ENCODE data around the gene CLDN5.

The CLDN5 gene

DNA sequence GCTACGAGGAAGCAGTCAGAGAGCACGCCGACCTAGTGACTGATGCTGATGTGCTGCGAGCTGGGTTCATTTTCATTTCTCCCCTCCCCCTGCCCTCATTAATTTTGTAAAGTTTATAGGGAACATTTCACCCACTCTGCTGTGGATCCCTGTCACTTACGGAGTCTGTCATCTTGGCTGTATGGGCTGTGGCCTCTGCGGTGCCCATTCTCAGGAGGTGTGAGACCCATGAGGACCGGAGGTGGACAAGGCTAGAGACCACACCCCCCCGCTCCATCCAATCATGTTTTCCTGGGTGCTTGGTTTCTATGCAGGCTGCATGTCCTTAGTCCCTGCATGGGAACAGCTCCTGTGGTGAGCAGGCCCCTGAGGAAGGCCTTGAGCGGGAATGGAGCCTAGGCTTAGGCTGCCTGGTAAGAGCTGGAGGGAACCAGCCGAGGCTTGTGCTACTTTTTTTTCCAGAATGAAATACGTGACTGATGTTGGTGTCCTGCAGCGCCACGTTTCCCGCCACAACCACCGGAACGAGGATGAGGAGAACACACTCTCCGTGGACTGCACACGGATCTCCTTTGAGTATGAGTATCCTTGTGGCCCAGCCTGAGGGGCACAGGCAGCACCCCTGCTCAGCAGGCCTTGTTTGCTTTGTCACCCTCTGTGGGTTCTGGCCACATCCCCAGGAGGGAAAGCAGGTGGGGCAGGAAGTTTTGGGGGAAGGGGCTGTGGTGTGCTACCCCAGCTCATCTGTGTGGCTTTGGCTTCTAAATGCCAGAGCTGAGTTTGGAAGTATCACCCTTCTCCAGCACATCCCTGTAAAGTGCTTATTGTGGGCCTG, 19.1 kb downstream of the CLDN5 start:
- no peak for DNase-seq (ENCODE audit: low spot score)

GRCh38 chr22:19503869-19504268, 20.3 kb downstream of the CLDN5 start:
- DNase-seq (ENCODE audit: low spot score) = no peak

- no peak for DNase-seq (ENCODE audit: low spot score)
Observed at GRCh38 chr22:19503367-19503766, 20.8 kb downstream of the CLDN5 start.

GRCh38 chr22:19501897-19502447, 22.2 kb downstream of the CLDN5 start:
- DNase-seq (ENCODE audit: low spot score) = no peak

- no peak for DNase-seq (ENCODE audit: low spot score)
Observed at GRCh38 chr22:19499880-19500242, 24.3 kb downstream of the CLDN5 start.

DNA sequence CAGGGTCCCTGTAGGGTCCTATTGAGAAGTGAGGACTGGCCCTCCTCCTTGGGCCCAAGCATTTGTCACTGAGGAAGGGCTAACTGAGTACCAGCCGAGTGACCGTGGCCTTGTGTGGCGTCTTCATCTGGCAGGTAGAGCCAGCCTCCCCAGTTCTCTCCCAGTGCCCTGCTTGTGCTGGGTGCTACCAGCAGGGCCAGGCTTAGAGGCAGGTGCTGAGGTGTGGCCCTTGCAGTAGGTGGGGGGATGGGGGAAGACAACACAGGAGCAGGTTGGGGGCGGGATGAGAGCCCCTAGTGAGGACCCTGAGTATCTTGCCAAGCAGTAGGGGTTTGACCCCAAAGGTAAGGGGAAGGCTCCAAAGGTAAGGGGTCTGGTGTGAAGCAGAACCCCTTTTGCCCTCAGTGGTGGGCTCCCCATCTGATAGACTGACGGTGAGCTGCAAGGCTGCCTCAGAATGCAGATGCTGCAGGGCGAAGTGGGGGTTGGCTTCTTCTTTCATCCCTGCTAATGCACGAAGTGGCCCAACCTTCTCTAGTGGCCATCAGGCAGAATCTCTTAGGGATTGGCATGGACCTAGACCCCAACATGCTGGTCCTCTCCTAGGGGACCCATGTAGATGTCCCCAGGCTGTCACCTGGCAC, 24.9 kb downstream of the CLDN5 start:
- DNase-seq (ENCODE audit: low spot score) = no peak

- no peak for DNase-seq (ENCODE audit: low spot score)
Observed at GRCh38 chr22:19498866-19499190, 25.4 kb downstream of the CLDN5 start.

DNA sequence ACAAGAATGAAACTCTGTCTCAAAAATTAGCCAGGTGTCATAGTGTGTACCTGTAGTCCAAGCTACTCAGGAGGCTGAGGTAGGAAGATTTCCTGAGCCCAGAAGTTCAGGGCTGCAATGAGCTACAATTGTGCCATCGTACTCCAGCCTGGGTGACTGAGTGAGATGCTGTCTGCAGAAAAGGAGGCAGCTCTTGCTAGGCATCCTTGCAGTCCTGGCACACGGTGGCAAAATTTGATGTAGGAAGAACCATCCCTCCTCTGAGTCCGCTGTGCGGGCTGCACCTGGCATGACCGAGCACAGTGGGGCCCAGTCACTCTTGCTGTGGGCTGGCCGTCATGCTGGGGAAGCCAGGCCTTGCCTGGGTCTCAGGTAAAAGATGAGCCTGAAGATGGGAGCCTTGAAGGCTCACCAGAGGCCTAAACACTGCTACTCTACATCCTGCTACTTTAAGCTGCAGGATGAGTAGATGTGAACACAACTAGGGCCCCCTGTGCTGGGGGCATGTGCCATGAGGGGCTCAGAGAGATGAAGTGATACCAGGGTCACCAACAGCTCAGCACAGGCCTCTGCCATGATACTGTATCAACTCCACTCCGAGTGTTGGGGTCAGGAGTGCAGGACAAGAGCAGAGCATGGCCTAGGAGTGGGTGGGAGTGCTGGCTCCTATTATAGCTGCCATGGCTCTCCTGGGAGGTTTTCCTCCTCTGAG, 25.9 kb downstream of the CLDN5 start:
- no peak for DNase-seq (ENCODE audit: low spot score)

DNA sequence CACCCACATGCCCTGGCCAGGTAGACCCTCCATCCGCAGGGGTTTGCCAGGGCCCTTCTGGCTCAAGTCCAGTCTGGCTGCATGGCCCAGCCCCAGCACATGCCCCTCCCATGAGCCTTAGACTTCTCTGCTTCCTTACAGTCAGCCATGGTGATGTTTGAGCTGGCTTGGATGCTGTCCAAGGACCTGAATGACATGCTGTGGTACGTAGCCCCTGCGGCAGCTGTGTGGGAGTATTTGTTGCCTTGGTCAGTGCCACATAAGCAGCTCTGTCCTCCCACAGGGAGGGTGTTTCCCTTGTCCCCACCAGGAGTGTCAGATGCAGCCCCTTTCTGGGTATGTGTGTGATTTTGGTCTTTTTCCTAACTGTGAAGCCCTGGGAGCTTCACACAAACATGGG, 27.0 kb downstream of the CLDN5 start:
- DNase-seq (ENCODE audit: low spot score) = peak; percentile 84

DNA sequence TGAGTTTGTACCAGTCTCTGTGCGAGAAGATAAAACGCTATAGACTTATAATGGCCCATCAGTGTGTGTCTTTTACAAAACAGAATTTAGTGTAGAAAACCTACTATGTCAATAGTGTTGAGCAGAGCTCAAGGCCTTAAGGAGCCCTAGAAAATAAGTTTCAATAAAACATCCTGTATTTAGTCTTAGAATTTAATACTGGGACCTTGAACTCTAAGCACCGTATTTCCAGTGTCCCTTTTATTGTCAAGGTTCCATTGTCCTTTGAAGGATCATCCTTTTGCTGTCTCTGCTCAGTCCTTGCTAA, 27.9 kb downstream of the CLDN5 start:
- DNase-seq (ENCODE audit: low spot score) = no peak

GRCh38 chr22:19495562-19496323, 28.5 kb downstream of the CLDN5 start:
- no peak for DNase-seq (ENCODE audit: low spot score)

- DNase-seq (ENCODE audit: low spot score) = no peak
Observed at GRCh38 chr22:19494676-19495173, 29.5 kb downstream of the CLDN5 start.

- no peak for DNase-seq (ENCODE audit: low spot score)
Observed at GRCh38 chr22:19494001-19494560, 30.1 kb downstream of the CLDN5 start.

- no peak for DNase-seq (ENCODE audit: low spot score)
Observed at GRCh38 chr22:19492504-19493174, 31.6 kb downstream of the CLDN5 start.

GRCh38 chr22:19490628-19491230, 33.5 kb downstream of the CLDN5 start:
- no peak for DNase-seq (ENCODE audit: low spot score)

DNA sequence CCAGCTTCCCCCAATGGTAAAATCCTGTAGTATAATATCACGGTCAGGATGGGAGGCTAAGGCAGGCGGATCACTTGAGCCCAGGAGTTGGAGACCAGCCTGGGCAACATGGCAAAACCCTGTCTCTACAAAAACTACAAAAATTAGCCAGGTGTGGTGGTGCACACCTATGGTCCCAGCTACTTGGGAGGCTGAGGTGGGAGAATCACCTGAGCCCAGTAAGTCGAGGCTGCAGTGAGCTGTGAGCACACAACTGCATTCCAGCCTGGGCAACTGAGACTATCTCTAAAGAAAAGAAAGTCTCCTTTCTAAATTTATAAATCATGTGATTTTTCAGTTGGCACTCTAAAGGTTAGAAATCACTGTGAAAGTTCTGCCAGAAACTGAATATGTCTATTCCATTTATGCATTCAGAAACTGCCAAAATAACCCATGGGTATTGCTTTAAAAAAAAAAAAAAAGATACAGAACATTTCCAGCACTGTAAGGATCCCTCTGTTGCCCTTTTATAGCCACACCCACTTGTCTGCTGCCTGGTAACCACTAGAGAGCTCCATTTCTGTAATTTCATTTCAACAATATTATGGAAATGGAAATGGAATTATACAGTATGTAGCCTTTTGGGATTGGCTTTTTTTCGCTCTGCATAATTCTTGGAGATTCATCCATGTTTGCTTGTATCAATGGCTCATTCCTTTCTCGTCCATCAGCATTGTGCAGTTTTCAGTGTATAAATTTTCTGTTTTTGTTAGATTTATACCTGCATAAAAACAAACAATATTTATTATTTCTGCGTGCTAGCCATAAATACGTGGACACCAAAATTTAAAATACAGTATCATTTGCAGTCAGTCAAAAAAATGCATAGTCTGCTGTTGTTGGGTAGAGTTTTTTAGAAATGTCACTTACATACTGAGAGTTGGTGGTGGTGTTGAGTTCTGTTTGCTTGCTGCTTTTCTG, 35.0 kb downstream of the CLDN5 start:
- DNase-seq (ENCODE audit: low spot score) = peak; percentile 42

GRCh38 chr22:19488285-19488684, 35.9 kb downstream of the CLDN5 start:
- no peak for DNase-seq (ENCODE audit: low spot score)

DNA sequence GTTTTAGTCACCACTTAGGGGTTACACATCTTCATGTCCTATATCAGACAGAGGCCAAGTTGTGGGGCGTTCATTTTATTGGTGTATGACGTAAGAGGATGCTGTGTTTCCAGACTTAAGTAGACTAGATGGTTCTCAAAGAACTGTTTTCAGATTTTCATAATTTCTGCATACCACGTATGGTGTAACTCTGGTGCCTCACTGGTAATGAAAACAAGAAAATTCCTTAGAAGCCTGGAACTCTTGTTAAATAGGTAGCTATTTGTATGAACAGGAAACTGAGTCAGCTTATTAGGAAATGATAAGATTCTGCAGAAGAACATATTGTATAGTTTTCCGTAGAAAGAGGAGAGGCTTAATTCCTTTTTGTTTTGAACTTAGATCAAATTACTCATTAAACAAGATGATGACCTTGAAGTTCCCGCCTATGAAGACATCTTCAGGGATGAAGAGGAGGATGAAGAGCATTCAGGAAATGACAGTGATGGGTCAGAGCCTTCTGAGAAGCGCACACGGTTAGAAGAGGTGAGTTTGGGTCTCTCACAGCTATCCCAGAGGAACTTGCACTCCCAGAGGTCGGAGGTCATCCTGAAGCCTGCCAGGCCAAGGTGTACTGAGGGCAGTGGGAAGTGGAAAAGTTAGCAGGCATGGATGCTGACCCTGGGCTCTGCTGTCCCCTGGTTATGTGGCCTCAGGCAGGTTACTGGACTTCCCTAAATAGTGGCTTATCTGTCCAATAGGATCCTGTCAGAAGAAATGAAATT, 40.5 kb downstream of the CLDN5 start:
- DNase-seq (ENCODE audit: low spot score) = no peak

DNA sequence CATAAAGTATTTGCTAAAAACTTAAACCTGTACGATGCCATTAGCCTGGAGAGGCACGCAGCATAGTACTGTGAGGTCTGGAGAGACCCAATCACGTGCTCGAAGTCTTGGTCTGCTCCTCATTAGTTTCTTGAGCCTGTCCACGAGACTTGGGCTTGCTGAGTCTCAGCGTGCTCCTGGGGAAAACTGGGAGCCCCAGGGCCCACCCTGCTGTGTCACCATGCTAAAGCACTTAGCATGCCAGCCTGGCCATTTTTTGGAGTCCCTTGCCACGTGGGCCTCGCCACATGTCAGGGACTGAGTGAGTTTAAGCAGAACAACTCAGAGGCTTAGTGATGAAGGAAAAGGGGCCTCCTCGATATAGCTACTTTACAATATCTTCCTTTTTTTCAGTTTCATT, 41.9 kb downstream of the CLDN5 start:
- no peak for DNase-seq (ENCODE audit: low spot score)
